GM18508 (cell line): ENCODE measurements around the gene FRMD3.
A peak's percentile ranks its signal among the peaks of the same experiment; 100 is the strongest.
"Not testable (repeated sequence)": the region's sequence is repeated elsewhere in the genome, so short reads cannot be mapped to it uniquely, and the experiment has no call there.

Experiments used
- ATAC-seq: cut with Tn5 transposase; IDR thresholded peaks from one replicate; pipeline ENCODE4 v1.9.1; 2021; ENCODE audit warnings: moderate number of reproducible peaks; ENCODE audit not compliant: insufficient read depth, unreplicated experiment

The FRMD3 gene

GRCh38 chr9:83526211-83526610 lies 12.0 kb downstream of the FRMD3 start:
- ATAC-seq = no peak

- no peak for ATAC-seq
These were observed 14.5 kb downstream of the FRMD3 start for GRCh38 chr9:83523684-83524083.

DNA sequence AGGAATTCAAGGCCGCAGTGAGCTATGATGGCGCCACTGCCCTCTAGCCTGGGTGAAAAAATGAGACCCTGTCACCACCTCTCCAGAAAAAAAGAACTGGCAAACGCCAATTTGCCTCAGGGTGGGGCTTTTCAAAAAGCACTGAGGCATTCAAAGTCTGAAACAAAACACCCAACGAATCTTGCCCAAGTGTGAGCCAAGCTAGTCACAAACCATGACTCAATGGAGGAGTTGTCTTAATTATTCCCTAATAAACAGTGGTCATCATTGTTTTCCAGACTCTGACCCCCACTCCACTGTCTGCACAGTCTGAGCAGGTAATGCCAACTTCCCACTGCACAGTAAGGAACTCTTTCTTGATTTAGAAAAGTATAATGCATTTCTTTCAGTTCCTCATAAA lies 16.8 kb downstream of the FRMD3 start:
- no peak for ATAC-seq

DNA sequence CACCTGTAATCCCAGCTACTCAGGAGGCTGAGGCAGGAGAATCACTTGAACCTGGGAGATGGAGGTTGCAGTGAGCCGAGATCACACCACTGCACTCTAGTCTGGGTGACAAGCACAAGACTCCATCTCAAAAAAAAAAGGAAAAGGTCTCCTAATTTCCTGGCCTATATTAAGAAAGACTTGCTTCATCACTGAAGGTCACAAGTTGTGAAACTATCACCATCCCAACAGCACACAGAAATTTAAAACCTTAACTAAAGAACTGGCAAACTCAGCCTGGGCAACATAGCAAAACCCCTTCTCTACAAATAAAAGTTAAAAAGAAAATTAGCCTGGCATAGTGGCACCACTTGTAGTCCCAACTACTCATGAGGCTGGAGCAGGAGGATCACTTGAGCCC lies 17.2 kb downstream of the FRMD3 start:
- ATAC-seq = no peak

GRCh38 chr9:83520292-83520691 lies 17.9 kb downstream of the FRMD3 start:
- ATAC-seq = no peak

DNA sequence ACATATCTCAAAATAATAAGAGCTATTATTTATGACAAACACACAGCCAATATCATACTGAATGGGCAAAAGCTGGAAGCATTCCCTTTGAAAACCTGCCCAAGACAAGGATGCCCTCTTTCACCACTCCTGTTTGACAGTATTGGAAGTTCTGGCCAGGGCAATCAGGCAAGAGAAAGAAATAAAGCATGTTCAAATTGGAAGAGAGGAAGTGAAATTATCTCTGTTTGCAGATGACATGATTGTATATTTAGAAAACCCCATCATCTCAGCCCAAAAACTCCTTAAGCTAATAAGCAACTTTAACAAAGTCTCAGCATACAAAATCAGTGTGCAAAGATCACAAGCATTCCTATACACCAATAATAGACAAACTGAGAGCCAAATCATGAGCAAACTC lies 20.2 kb downstream of the FRMD3 start:
- ATAC-seq = not testable (repeated sequence)

DNA sequence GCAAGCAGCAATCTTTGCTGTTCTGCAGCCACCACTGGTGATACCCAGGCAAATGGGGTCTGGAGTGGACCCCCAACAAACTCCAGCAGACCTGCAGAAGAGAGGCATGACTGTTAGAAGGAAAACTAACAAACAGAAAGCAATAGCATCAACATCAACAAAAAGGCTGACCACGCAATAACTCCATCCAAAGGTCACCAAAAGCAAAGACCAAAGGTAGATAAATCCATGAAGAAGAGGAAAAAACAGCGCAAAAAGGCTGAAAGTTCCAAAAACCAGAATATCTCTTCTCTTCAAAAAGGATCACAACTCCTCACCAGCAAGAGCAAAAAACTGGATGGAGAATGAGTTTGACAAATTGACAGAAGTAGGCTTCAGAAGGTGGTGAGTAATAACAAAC lies 23.4 kb downstream of the FRMD3 start:
- ATAC-seq = no peak

GRCh38 chr9:83512621-83513020 lies 25.6 kb downstream of the FRMD3 start:
- no peak for ATAC-seq

GRCh38 chr9:83511051-83511450 lies 27.1 kb downstream of the FRMD3 start:
- ATAC-seq = peak; percentile 98

GRCh38 chr9:83509402-83509801 lies 28.8 kb downstream of the FRMD3 start:
- ATAC-seq = no peak

- ATAC-seq = no peak
These were observed 30.1 kb downstream of the FRMD3 start for GRCh38 chr9:83508067-83508466.

DNA sequence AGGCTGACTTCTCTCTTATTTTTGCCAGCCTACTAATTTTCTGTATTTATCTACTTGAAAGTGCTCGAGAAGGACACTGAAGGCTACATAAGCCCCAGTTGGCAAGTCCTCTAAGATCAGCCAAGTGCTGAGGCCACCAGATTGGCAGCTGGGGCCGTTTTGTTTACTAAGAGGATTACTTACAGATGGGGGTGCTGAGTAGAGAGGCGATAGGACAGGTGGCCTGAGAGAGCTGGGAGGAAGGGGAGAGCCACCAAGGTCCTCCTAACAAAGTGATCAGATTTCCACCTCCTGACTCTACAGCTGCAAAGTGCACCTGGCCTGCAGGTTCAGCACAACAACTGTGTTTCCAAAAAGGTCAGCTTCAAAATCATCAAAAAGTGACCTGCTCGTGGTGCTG lies 32.9 kb downstream of the FRMD3 start:
- ATAC-seq = no peak

DNA sequence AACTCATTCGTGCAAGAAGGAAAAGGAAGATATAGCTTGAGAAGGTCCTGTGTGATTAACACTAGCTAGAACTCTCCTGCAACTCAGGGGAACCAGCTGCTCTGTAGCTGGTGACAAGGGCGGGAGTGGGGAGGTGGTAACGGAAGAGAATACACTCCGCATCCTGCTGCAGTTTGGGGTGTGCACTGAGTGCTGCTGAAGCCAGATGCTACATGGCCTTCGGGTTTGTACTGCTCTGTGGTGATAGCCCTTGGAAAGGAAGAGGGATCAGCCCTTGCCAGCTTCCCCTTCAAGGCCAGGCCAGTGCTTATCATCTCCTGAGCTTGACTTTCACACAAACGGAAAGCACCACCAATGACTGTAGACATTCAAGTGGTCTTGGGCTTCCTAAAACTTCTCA lies 34.3 kb downstream of the FRMD3 start:
- ATAC-seq = no peak

DNA sequence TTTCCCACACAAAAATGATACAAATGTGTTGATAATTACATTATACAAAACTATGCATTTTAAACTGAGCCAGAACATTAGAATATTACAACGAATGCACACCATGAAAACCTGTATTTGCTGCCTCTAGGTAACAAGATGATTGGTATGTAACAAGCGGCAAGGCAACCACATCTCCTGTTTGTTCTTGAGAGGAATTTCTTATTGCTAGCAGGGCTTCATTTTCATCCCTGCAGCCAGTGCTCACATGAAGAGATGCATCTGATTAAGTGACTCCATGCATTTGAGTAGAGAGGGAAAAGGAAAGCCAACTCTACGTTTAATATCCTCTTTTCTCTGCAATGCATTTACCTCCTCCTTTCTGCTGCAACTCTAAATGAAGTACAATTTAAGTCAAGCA lies 36.6 kb downstream of the FRMD3 start:
- no peak for ATAC-seq

DNA sequence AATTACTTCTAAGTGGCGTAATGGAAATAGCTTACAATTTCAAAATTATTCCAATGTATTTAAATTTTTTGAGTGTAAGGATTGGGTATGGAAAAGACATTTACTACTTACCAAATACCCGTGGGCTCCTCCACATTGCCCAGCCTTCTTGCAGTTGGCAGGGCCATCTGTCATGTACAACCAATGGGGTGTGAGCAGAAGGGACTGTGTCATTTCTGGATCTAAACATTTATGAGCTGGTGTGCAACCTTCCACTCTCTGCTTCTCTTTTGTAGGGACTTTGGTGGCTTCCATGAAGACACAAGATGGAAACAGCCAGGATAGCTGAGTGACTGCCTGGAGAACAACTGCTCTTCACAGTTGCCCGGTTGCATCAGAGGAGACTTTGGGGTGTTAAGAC lies 40.8 kb downstream of the FRMD3 start:
- ATAC-seq = no peak

- no peak for ATAC-seq
These were observed 46.2 kb downstream of the FRMD3 start for GRCh38 chr9:83491995-83492394.

GRCh38 chr9:83491413-83491812 lies 46.8 kb downstream of the FRMD3 start:
- no peak for ATAC-seq

DNA sequence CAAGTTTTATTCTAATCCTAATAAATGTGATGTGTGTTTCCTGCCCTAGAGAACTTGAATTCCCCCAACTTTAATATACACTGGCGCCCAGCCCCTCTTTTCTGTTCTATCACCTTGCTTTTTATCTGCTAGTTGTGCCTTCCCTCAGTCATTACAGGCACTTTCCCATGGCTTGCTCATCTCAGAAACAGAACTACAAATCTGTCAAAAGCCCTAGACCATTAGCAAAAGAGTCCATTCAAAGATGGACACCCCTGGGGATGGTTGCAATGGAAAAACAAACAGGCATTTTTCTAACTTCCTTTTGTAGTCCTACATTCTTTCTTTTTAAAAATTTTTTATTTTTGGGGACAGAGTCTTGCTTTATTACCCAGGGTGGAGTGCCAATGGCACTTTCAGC lies 48.2 kb downstream of the FRMD3 start:
- ATAC-seq = no peak

DNA sequence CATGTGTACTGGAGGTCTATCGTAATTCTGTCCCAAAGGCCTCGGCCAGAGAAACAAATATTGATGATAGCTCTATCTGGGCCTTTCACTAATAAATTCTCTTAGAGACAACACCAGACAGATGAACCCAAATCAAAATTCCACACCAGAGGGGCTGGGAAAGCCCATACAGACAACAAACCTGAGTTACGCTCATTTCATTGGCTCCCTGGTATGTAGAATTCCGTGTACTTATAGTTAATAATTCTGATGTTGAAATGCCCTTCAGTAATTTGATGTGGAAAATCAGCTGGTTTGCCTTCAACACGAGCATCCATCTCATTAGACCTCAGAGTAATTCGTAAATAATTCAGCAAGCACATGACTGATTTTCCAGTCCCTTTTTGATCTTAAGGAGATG lies 53.2 kb downstream of the FRMD3 start:
- no peak for ATAC-seq

DNA sequence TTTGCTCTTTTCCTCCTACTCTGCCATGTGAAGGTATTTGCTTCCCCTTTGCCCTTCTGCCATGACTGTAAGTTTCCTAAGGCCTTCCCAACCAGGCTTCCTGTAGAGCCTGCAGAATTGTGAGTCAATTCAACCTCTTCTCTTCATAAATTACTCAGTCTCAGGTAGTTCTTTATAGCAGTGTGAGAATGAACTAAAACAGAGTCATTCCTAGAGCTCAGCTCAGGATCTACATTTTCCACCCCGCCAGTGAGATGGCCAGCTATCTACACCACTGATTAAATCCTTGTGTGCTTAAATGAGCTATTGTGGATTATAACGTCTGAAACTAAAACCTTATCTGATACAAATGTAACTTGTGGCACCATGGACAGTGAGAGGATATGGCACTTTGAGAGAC lies 55.0 kb downstream of the FRMD3 start:
- ATAC-seq = no peak

DNA sequence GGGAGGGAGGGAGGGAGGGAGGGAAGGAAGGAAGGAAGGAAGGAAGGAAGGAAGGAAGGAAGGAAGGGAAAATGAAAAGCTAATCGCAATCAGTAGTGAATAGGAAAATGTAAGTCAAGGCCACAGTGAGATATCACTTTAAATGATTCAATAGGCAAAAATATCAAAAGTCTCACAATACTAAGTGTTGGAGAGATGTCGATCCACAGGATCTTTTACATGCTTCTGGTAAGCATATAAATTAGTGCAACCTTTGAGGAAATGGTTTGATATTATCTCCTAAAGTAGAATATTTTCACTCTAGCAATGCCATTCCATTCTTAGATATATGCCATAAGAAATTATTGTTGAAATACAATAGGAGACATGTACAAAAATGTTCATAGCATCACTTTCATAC lies 58.4 kb downstream of the FRMD3 start:
- no peak for ATAC-seq

- no peak for ATAC-seq
These were observed 60.6 kb downstream of the FRMD3 start for GRCh38 chr9:83477571-83477970.

DNA sequence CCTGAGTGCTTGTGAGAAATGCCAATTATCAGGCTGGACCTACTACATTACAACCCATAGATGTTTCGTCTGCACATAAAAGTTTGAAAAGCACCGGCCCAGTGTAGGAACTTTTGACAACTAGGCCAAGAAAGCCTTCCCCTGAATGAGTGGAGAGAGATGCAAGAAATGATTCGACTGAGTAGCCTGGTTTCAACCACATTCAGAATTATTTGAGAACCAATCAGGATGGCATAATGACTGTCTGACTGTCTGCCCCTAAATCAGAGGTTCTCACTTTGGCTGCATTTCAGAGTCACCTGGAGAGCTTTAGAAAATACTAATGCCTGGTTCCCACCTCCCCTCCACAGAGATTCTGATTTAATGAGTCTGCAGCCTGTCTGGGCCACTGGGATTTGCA lies 61.1 kb downstream of the FRMD3 start:
- ATAC-seq = no peak
